Astrocyte (in vitro differentiated cells and primary cell): ENCODE data around the gene SUGT1. TPM values are rescaled to one million over a fixed set of nuclear protein-coding genes. Genes with fewer than 3 reads are reported as not detected.

Experiments
- DNase-seq: peaks from one replicate; pipeline ENCODE4 v3.0.0-alpha.2; 2010; ENCODE audit warnings: low read depth
- FAIRE-seq: peaks from 2 replicates; lab custom pipeline; 2011; peaks lifted over from hg19 to GRCh38; lab: Jason Lieb, UNC
- H2AFZ ChIP-seq: 2 replicates; pipeline ENCODE4 v1.6.0; 2012; ENCODE audit warnings: low read depth, low read length, inconsistent platforms
- H3K27ac ChIP-seq: 2 replicates; pipeline ENCODE4 v1.5.1; 2011; ENCODE audit warnings: low read depth, low read length, inconsistent platforms
- H3K27me3 ChIP-seq: 2 replicates; pipeline ENCODE4 v1.6.0; 2011; ENCODE audit warnings: low read length, inconsistent platforms; ENCODE audit not compliant: insufficient read depth
- H3K36me3 ChIP-seq: 2 replicates; pipeline ENCODE4 v1.5.1; 2011; ENCODE audit warnings: low read length, inconsistent platforms; ENCODE audit not compliant: insufficient read depth
- H3K4me1 ChIP-seq: 2 replicates; pipeline ENCODE4 v1.5.1; 2011; ENCODE audit warnings: low read length, inconsistent platforms; ENCODE audit not compliant: insufficient read depth
- H3K4me2 ChIP-seq: 2 replicates; pipeline ENCODE4 v1.6.0; 2012; ENCODE audit warnings: low read length, inconsistent platforms
- H3K4me3 ChIP-seq: 2 replicates; pipeline ENCODE4 v1.5.1; 2011; ENCODE audit warnings: low read depth, mild to moderate bottlenecking, low read length, inconsistent platforms; ENCODE audit not compliant: insufficient read depth
- H3K79me2 ChIP-seq: 2 replicates; pipeline ENCODE4 v1.6.0; 2012; ENCODE audit warnings: mild to moderate bottlenecking, low read length, inconsistent platforms; ENCODE audit not compliant: insufficient read depth
- H3K9ac ChIP-seq: 2 replicates; pipeline ENCODE4 v1.6.0; 2012; ENCODE audit warnings: mild to moderate bottlenecking, low read length, inconsistent platforms
- H3K9me3 ChIP-seq: 2 replicates; pipeline ENCODE4 v1.5.1; 2012; ENCODE audit warnings: low read depth, mild to moderate bottlenecking, low read length, inconsistent platforms; ENCODE audit not compliant: insufficient read depth
- H4K20me1 ChIP-seq: 2 replicates; pipeline ENCODE4 v1.6.0; 2012; ENCODE audit warnings: low read length, inconsistent platforms; ENCODE audit not compliant: insufficient read depth
- H3K27ac Mint-ChIP-seq: one replicate; pipeline ENCODE4 v1.8.0; 2021; ENCODE audit warnings: mild to moderate bottlenecking, mixed read lengths; ENCODE audit not compliant: unreplicated experiment
- H3K27me3 Mint-ChIP-seq: one replicate; pipeline ENCODE4 v1.8.0; 2021; ENCODE audit warnings: low read depth, mixed read lengths; ENCODE audit not compliant: unreplicated experiment
- H3K36me3 Mint-ChIP-seq: one replicate; pipeline ENCODE4 v1.8.0; 2021; ENCODE audit warnings: low read depth, mixed read lengths; ENCODE audit not compliant: unreplicated experiment
- H3K4me1 Mint-ChIP-seq: one replicate; pipeline ENCODE4 v1.8.0; 2021; ENCODE audit warnings: low read depth, mixed read lengths; ENCODE audit not compliant: unreplicated experiment
- H3K4me3 Mint-ChIP-seq: one replicate; pipeline ENCODE4 v1.8.0; 2021; ENCODE audit warnings: mild to moderate bottlenecking, moderate library complexity, mixed read lengths; ENCODE audit not compliant: unreplicated experiment
- H3K9me3 Mint-ChIP-seq: one replicate; pipeline ENCODE4 v1.8.0; 2021; ENCODE audit warnings: mild to moderate bottlenecking, mixed read lengths; ENCODE audit not compliant: unreplicated experiment
- CTCF ChIP-seq: IDR thresholded peaks from 2 replicates; pipeline ENCODE4 v1.5.1; 2011; ENCODE audit warnings: low read depth, mild to moderate bottlenecking, inconsistent platforms, low read length, moderate library complexity; ENCODE audit not compliant: insufficient read depth
- EZH2 ChIP-seq: IDR thresholded peaks from 2 replicates; pipeline ENCODE4 v1.6.1; 2012; ENCODE audit warnings: mild to moderate bottlenecking, low read length, inconsistent platforms; ENCODE audit not compliant: insufficient read depth
- total RNA-seq: library from RNA; stranded (reverse); gene quantifications from 2 replicates; pipeline ENCODE4 v1.2.1, GENCODE V29; 2021

Gene SUGT1
- total RNA-seq, 1 donor from 2014 or later = 87.3 TPM

GRCh38 chr13:52737965-52738364 lies 85.3 kb downstream of the SUGT1 start:
- H3K4me1 Mint-ChIP-seq = no peaks in the 10 kb centered on the region
- Histone ChIP-seq H3K36me3 (no peaks in the 10 kb centered on the region), H3K27ac (no peak overlapping the region), H3K4me1 (peaks cover 4% of the 10 kb centered on the region), H2AFZ (no peak overlapping the region), H3K9me3 (no peaks in the 10 kb centered on the region), H3K79me2 (no peaks in the 10 kb centered on the region), H4K20me1 (no peaks in the 10 kb centered on the region), H3K27me3 (peaks cover 38% of the 10 kb centered on the region), H3K9ac (no peak overlapping the region), H3K4me3 (no peak overlapping the region), H3K4me2 (no peak overlapping the region)
- DNase-seq (no peak), FAIRE-seq (no peak)
- H3K9me3 Mint-ChIP-seq = peaks cover 10% of the 10 kb centered on the region
- no peak overlapping the region for H3K27ac Mint-ChIP-seq
- H3K27me3 Mint-ChIP-seq = peaks cover 23% of the 10 kb centered on the region
- peaks cover 1% of the 10 kb centered on the region for H3K36me3 Mint-ChIP-seq
- TF ChIP-seq EZH2 = no peak
- no peak for TF ChIP-seq CTCF
- H3K4me3 Mint-ChIP-seq = no peak overlapping the region

- no peak overlapping the region for H3K27ac ChIP-seq
- H2AFZ ChIP-seq = peak overlapping the region; percentile 75
- peak overlapping the region; percentile 39 for H3K4me3 ChIP-seq
- H3K9ac ChIP-seq = no peak overlapping the region
- H4K20me1 ChIP-seq = no peaks in the 10 kb centered on the region
- FAIRE-seq (no peak), DNase-seq (no peak)
- H3K79me2 ChIP-seq = no peaks in the 10 kb centered on the region
- peak overlapping the region; percentile 86 for H3K4me2 ChIP-seq
- peaks cover 4% of the 10 kb centered on the region for H3K4me1 ChIP-seq
- no peaks in the 10 kb centered on the region for H3K4me1 Mint-ChIP-seq
- H3K36me3 ChIP-seq = no peaks in the 10 kb centered on the region
- H3K9me3 ChIP-seq = no peaks in the 10 kb centered on the region
- H3K36me3 Mint-ChIP-seq = peaks cover 3% of the 10 kb centered on the region
- peak overlapping the region; percentile 51 for H3K4me3 Mint-ChIP-seq
- peaks cover 39% of the 10 kb centered on the region for H3K27me3 ChIP-seq
- peaks cover 26% of the 10 kb centered on the region for H3K27me3 Mint-ChIP-seq
- peaks cover 10% of the 10 kb centered on the region for H3K9me3 Mint-ChIP-seq
- TF ChIP-seq CTCF (peak; percentile 18), EZH2 (peak; percentile 86)
- no peak overlapping the region for H3K27ac Mint-ChIP-seq
Measured at GRCh38 chr13:52738719-52739467, 86.3 kb downstream of the SUGT1 start.
